Measurements from ENCODE around the gene ROBO2.

ROBO2 gene

DNA sequence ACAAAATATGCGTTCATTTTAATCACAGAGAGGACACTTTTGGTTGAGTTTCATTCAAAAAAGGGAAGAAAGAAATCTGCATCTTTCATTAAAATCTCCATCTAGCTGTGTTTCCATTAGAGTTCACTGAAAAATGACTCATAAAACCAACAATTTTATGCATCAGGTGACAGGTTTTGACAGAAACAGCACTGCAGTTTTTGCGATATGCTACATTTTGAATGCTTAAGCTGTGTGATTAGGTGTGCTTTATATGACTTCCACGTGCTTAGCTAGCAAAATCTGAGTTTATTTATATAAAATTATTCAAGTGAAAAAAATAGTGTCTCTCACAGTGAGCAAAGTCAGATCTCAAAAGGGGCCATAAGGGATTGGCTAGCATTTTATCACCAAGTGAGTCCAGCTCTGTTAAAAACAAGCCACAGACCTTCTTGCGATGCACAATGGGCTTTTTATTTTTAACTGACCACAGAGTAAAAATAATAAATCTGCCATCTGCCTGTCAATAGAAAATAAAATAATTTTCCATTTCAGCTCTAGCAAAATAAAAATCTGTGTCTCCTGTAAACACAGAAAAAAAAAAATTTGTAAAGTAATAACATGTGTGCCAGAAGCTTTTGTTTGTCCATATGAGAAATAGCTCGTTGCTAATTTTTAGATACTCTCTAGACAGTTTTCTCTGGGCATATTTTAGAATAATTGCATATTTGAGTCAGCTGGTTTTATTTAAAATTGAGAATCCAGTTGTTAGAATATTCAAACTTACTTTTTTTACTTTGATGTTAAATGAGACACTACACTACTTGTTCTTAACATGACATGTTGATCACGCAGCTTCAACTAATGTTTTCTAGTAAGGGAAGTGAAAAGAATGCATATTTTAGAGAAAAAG is 409.8 kb downstream of the ROBO2 start:
- no peak overlapping the region for H3K27ac ChIP-seq
- H3K27me3 ChIP-seq: no peaks in the 10 kb centered on the region

DNA sequence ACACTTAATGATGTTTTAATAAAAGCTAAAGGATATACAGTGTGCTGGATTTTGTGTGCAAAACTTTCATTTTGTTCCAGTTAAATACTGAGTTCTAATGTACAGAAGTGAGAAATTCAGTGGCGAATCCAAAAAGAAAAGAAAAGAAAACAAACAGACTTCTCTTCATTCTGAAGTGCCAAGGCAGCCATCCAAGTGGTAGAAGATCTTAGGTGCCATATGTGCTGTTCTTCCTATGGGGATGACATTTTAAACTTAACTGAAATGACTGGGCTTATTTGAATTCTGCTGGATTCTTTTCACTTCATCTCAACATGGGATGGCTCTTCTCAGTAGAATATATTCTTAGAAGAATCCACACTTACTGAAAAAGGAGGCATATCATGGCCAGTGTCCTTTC is 416.5 kb downstream of the ROBO2 start:
- no peak overlapping the region for H3K4me2 ChIP-seq
- H3K9ac ChIP-seq: no peak overlapping the region
- H3K4me1 ChIP-seq: no peaks in the 10 kb centered on the region
- no peaks in the 10 kb centered on the region for H3K9me3 ChIP-seq
- no peak overlapping the region for H3K4me3 ChIP-seq
- no peaks in the 10 kb centered on the region for H3K27me3 ChIP-seq
- no peak overlapping the region for H3K27ac ChIP-seq
- TF ChIP-seq Cebpa-rat (IDR thresholded peaks at IDR 0.05): no peak
- H4K20me1 ChIP-seq: no peaks in the 10 kb centered on the region
- H3K36me3 ChIP-seq: no peaks in the 10 kb centered on the region

More for the DNA sequence above, 409.8 kb downstream of the ROBO2 start:
- Histone ChIP-seq H3K9ac (no peak overlapping the region), H3K4me1 (no peaks in the 10 kb centered on the region), H3K36me3 (no peaks in the 10 kb centered on the region), H4K20me1 (no peaks in the 10 kb centered on the region), H3K9me3 (no peaks in the 10 kb centered on the region), H3K4me3 (no peak overlapping the region), H3K4me2 (no peak overlapping the region)
- no peak for TF ChIP-seq Cebpa-rat (IDR thresholded peaks at IDR 0.05)

DNA sequence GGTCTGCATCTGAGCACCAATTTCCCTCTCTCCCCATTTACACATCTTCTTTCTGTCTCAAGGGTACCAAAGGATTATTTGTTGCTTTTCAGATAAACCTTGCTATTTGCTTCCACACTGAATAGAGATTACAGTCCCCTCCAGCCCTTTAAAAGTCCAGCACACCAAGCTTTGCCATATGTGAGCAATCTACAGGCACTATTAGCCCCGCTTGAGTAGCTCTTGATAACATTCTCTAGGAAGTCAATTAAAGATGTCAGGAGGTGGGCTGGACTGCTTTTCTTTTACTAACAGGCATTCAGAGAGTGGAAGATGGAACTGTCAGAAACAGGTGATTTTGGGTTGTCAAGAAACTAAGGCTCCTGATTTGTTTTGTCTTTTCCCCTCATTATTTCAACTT is 417.0 kb downstream of the ROBO2 start:
- Histone ChIP-seq H3K4me3 (no peak overlapping the region), H3K27ac (no peak overlapping the region), H3K36me3 (no peaks in the 10 kb centered on the region), H4K20me1 (no peaks in the 10 kb centered on the region), H3K9ac (no peak overlapping the region), H3K4me1 (no peaks in the 10 kb centered on the region), H3K4me2 (no peak overlapping the region), H3K27me3 (no peaks in the 10 kb centered on the region), H3K9me3 (no peaks in the 10 kb centered on the region)
- TF ChIP-seq Cebpa-rat (IDR thresholded peaks at IDR 0.05): no peak

DNA sequence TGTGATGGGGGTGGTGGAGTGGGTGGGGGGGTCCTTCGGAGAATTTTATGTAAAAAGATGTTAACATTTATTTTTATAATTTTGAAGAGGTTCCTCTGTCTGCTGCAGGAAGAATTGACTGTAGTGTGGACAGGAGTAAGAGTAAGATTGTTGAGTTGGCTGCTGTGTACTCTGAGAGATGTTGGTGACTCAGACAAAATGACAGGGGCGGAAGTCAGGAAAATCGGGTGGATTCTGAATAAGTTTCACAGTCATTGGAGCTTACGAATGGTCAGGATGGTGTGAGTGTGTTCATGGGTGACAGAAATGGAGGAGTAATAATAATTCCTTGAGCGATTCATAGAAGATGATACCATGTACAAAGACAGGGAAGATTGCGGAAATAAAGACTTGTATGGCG is 420.0 kb downstream of the ROBO2 start:
- Histone ChIP-seq H4K20me1 (no peaks in the 10 kb centered on the region), H3K36me3 (no peaks in the 10 kb centered on the region), H3K9ac (no peak overlapping the region), H3K4me3 (no peak overlapping the region), H3K4me2 (no peak overlapping the region), H3K27me3 (no peaks in the 10 kb centered on the region), H3K4me1 (no peaks in the 10 kb centered on the region), H3K27ac (no peak overlapping the region), H3K9me3 (no peaks in the 10 kb centered on the region)
- no peak for TF ChIP-seq Cebpa-rat (IDR thresholded peaks at IDR 0.05)

GRCh38 chr3:77460326-77460725 is 420.4 kb downstream of the ROBO2 start:
- Histone ChIP-seq H3K4me2 (no peak overlapping the region), H4K20me1 (no peaks in the 10 kb centered on the region), H3K9ac (no peak overlapping the region), H3K27me3 (no peaks in the 10 kb centered on the region), H3K4me1 (no peaks in the 10 kb centered on the region), H3K4me3 (no peak overlapping the region), H3K36me3 (no peaks in the 10 kb centered on the region), H3K9me3 (no peaks in the 10 kb centered on the region), H3K27ac (no peak overlapping the region)
- no peak for TF ChIP-seq Cebpa-rat (IDR thresholded peaks at IDR 0.05)

DNA sequence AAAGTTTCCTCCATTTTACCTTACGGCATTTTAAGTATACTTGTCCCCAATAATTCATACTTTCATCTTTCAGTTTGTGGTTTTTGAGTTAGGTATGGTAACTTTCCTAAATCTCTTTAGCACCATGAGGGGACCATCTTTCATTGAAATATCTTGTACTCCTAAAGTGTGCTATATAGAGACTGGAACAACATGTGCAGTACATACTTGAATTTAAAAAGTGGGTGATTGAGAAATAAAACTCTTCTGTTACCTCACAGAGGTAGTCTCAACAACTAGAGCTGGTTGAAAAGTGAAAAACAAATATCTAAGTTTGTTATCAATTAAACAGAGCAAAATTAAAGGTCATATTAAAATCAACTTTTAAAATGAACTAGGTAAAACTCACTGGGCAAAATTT is 423.1 kb downstream of the ROBO2 start:
- H3K4me1 ChIP-seq: no peaks in the 10 kb centered on the region
- H3K27ac ChIP-seq: no peak overlapping the region
- no peak for TF ChIP-seq Cebpa-rat (IDR thresholded peaks at IDR 0.05)
- H3K27me3 ChIP-seq: no peaks in the 10 kb centered on the region
- H4K20me1 ChIP-seq: no peaks in the 10 kb centered on the region
- no peak overlapping the region for H3K4me3 ChIP-seq
- H3K9ac ChIP-seq: no peak overlapping the region
- no peaks in the 10 kb centered on the region for H3K36me3 ChIP-seq
- H3K4me2 ChIP-seq: no peak overlapping the region
- H3K9me3 ChIP-seq: no peaks in the 10 kb centered on the region

- no peak overlapping the region for H3K4me3 ChIP-seq
- H3K4me1 ChIP-seq: no peaks in the 10 kb centered on the region
- H3K27me3 ChIP-seq: no peaks in the 10 kb centered on the region
- H4K20me1 ChIP-seq: no peaks in the 10 kb centered on the region
- no peaks in the 10 kb centered on the region for H3K9me3 ChIP-seq
- no peak overlapping the region for H3K27ac ChIP-seq
- H3K36me3 ChIP-seq: no peaks in the 10 kb centered on the region
- no peak for TF ChIP-seq Cebpa-rat (IDR thresholded peaks at IDR 0.05)
- no peak overlapping the region for H3K9ac ChIP-seq
- H3K4me2 ChIP-seq: no peak overlapping the region
Measured at GRCh38 chr3:77464111-77464688, 424.3 kb downstream of the ROBO2 start.

GRCh38 chr3:77466562-77467115 is 426.7 kb downstream of the ROBO2 start:
- Histone ChIP-seq H3K4me1 (no peaks in the 10 kb centered on the region), H3K4me3 (no peak overlapping the region), H3K4me2 (no peak overlapping the region), H3K36me3 (no peaks in the 10 kb centered on the region), H3K27ac (no peak overlapping the region), H4K20me1 (no peaks in the 10 kb centered on the region), H3K9ac (no peak overlapping the region), H3K9me3 (no peaks in the 10 kb centered on the region), H3K27me3 (no peaks in the 10 kb centered on the region)
- TF ChIP-seq Cebpa-rat (IDR thresholded peaks at IDR 0.05): no peak

GRCh38 chr3:77467702-77468625 is 428.1 kb downstream of the ROBO2 start:
- H3K4me1 ChIP-seq: no peaks in the 10 kb centered on the region
- H4K20me1 ChIP-seq: no peaks in the 10 kb centered on the region
- H3K4me2 ChIP-seq: no peak overlapping the region
- TF ChIP-seq Cebpa-rat (IDR thresholded peaks at IDR 0.05): no peak
- no peak overlapping the region for H3K27ac ChIP-seq
- H3K4me3 ChIP-seq: no peak overlapping the region
- no peaks in the 10 kb centered on the region for H3K36me3 ChIP-seq
- H3K27me3 ChIP-seq: no peaks in the 10 kb centered on the region
- no peak overlapping the region for H3K9ac ChIP-seq
- H3K9me3 ChIP-seq: peaks cover 2% of the 10 kb centered on the region; the same call in 1 of the 2 replicates
